H1 (cell line): ENCODE data around the gene TRIM40. TPM values are rescaled to one million over a fixed set of nuclear protein-coding genes. Genes with fewer than 3 reads are reported as not detected.

Source experiments
- BRCA1 ChIP-seq: IDR thresholded peaks from 2 replicates; pipeline ENCODE4 v1.6.1; 2012; ENCODE audit warnings: low read depth, low read length, improper control_type of control experiment
- CHD1 ChIP-seq: IDR thresholded peaks from 2 replicates; pipeline ENCODE4 v1.6.1; 2012; ENCODE audit warnings: low read depth, low read length, improper control_type of control experiment
- KDM4A ChIP-seq: IDR thresholded peaks from one replicate; pipeline ENCODE4 v1.7.1; 2012; ENCODE audit warnings: low read depth, mild to moderate bottlenecking, moderate library complexity, low read length, inconsistent platforms; ENCODE audit not compliant: severe bottlenecking
- RBBP5 ChIP-seq: IDR thresholded peaks from 2 replicates; pipeline ENCODE4 v1.7.1; 2012; ENCODE audit warnings: low read depth, mild to moderate bottlenecking, inconsistent platforms, low read length, moderate library complexity, borderline replicate concordance
- SIRT6 ChIP-seq: IDR thresholded peaks from one replicate; pipeline ENCODE4 v1.7.1; 2012; ENCODE audit warnings: low read length, inconsistent platforms
- YY1 ChIP-seq: IDR thresholded peaks from 2 replicates; pipeline ENCODE4 v1.6.1; 2011; ENCODE audit warnings: low read depth, mild to moderate bottlenecking, low read length
- polyA plus RNA-seq, 7 experiments: library from polyadenylated mRNA; depleted of rRNA in 3 of 7; stranded (reverse) in 5 of 7; unstranded in 2 of 7; fragments of >200 nt in 5 of 7; fragments of 200-250 nt in 2 of 7; gene quantifications; 1 replicate in 5 of 7; 2 replicates in 1 of 7; 4 replicates in 1 of 7; pipeline versions ENCODE4 v1.2.1 to v1.2.3, GENCODE V29; 2011 to 2013; ENCODE audit warnings: missing spikeins in 2 of 7, mixed read lengths in 2 of 7
- total RNA-seq: library from RNA; stranded (reverse); fragmentation: NEBNext Ultra II Directional; extraction: Animal tissue kit (Norgen Biotek cat#: 25700); gene quantifications from 2 replicates; pipeline ENCODE4 v1.2.1, GENCODE V29; 2021
- TF ChIP-seq, protein P1 (sequence below): IDR thresholded peaks from 2 replicates; pipeline ENCODE4 v1.6.1; 2011; ENCODE audit warnings: low read depth, mild to moderate bottlenecking, low read length; ENCODE audit not compliant: insufficient read depth

TRIM40 gene
- total and polyA plus RNA-seq, 2 of the 8 experiments (the other 6 are each of a cell fraction or from before 2014, with no cell fraction given) = not detected

DNA sequence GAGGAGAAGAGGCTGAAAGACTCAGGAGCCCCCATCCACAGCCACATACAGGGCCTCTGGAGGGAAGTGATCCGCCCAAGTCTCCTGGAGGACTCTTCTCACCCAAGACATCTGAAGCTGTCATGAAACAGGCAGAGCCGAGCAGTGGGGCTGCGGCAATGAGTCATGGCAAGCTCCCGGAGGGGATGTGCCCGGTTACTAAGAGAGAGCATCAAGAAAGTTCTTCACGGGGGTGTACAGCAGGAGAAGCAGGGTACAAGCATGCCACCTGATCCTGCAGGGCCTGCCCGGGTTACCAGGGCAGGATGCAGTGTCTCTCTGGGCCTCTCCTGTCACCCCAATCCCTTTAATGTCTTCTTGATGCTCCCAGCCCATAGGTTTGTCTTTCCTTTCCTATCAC is 56.1 kb downstream of the TRIM40 start (continued):
- TF ChIP-seq YY1 = no peak
- TF ChIP-seq SIRT6 = no peak
- TF ChIP-seq CHD1 = no peak
- TF ChIP-seq KDM4A = no peak
- no peak for TF ChIP-seq BRCA1
- TF ChIP-seq, protein P1, sequence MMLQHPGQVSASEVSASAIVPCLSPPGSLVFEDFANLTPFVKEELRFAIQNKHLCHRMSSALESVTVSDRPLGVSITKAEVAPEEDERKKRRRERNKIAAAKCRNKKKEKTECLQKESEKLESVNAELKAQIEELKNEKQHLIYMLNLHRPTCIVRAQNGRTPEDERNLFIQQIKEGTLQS = no peak
- TF ChIP-seq RBBP5 = no peak
